HUES48 (cell line): ENCODE results near the gene OTP.
A peak's percentile ranks its signal among the peaks of the same experiment; 100 is the strongest.

ENCODE experiments used
- H3K27ac ChIP-seq: one replicate; pipeline ENCODE4 v1.7.0; 2013; ENCODE audit warnings: low read depth, low read length, inconsistent platforms
- H3K27me3 ChIP-seq: 2 replicates; pipeline ENCODE4 v1.6.1; 2013; ENCODE audit warnings: mild to moderate bottlenecking, low read length; ENCODE audit not compliant: control insufficient read depth, insufficient read depth
- H3K36me3 ChIP-seq: 2 replicates; pipeline ENCODE4 v1.6.1; 2013; ENCODE audit warnings: low read length; ENCODE audit not compliant: control insufficient read depth, insufficient read depth
- H3K4me1 ChIP-seq: 2 replicates; pipeline ENCODE4 v1.6.1; 2013; ENCODE audit warnings: mild to moderate bottlenecking, low read length; ENCODE audit not compliant: control insufficient read depth, insufficient read depth
- H3K4me3 ChIP-seq: 2 replicates; pipeline ENCODE4 v1.5.1; 2013; ENCODE audit warnings: mild to moderate bottlenecking, low read depth, low read length
- H3K9ac ChIP-seq: 2 replicates; pipeline ENCODE4 v1.6.1; 2013; ENCODE audit warnings: mild to moderate bottlenecking, low read depth, low read length, moderate library complexity
- H3K9me3 ChIP-seq: 2 replicates; pipeline ENCODE4 v1.6.1; 2013; ENCODE audit warnings: low read length; ENCODE audit not compliant: control insufficient read depth, insufficient read depth

OTP gene

DNA sequence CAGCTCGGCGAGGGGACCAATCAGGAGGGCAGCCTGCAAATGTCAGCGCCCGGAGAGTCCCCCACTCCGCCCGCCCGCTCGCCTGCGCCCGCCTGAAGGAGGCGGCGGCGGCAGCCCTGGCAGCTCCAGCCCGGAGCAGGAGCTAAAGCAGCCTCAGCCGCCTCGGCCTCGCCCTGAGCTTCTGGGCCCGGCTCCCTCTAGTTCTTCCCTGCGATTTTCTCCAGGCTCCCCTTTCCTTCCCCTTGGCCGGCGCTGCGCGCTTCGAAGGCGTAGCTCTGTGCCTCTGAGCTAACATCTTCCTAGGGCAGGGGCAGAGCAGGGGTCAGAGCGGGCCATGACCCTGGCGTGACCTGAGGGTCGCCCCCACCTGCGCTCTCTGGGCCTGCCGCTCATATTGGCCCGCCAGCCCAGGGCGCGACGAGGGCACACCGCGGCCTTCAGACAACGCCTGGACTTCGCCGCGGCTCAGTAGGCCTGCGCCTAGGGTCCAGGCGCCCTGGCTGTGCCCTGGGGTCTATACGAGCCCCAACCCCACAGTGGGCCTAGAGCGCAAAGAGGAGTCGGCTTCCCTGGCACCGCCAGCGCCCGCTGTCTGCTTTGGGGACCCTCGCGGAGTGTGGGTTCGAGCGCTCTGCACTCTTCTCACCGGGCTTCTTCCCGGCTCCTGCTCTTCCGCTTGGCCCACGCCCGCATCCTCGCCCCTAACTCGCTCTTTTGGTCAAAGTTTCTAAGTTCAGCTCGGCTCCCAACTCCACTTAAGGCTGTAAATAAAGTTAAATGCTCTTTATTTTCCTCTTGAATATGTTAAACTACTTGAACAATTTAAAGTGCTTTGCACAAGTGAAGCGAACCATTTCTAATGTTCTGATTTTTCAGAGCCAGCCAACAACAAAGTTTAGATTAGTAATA, 504 bp upstream of the OTP start:
- Histone ChIP-seq H3K4me1 (peaks cover 43% of the 10 kb centered on the region), H3K9me3 (no peaks in the 10 kb centered on the region), H3K27ac (no peak overlapping the region), H3K36me3 (no peaks in the 10 kb centered on the region), H3K9ac (no peak overlapping the region), H3K4me3 (peak overlapping the region; percentile 43), H3K27me3 (peaks cover 100% of the 10 kb centered on the region)

GRCh38 chr5:77637170-77637997, 1.1 kb downstream of the OTP start:
- peaks cover 100% of the 10 kb centered on the region for H3K27me3 ChIP-seq
- H3K4me1 ChIP-seq, result peaks cover 42% of the 10 kb centered on the region
- no peaks in the 10 kb centered on the region for H3K9me3 ChIP-seq
- H3K4me3 ChIP-seq, result no peak overlapping the region; the same call in 1 of the 2 replicates
- no peak overlapping the region for H3K27ac ChIP-seq
- H3K36me3 ChIP-seq, result no peaks in the 10 kb centered on the region
- H3K9ac ChIP-seq, result no peak overlapping the region

DNA sequence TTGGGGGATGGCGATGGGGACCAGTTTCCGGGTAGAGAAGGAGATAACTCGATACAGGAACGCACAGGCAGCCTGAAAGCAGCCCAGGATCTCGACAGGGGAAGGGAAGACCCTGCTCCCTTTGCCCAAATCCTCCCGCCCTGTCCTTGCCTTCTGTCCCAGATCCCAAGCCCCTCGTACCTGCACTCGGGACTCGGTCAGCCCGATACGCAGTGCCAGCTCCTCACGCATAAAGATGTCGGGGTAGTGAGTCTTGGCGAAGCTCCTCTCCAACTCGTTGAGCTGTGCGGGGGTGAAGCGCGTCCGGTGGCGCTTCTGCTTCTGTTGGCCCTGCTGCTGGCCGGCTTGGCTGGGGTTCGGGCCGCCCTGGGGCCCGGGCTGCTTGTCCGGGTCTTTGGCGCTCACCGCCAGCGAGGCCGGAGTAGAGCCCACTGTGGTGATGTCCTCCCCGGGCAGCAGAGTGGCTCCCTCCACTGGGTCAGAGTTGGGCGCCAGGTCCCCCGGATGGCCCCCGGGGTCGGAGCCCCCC, 1.8 kb downstream of the OTP start:
- Histone ChIP-seq H3K4me1 (peaks cover 42% of the 10 kb centered on the region), H3K9me3 (no peaks in the 10 kb centered on the region), H3K9ac (no peak overlapping the region), H3K36me3 (no peaks in the 10 kb centered on the region), H3K4me3 (peak overlapping the region; percentile 12), H3K27me3 (peaks cover 100% of the 10 kb centered on the region), H3K27ac (no peak overlapping the region)

GRCh38 chr5:77635917-77636640, 2.4 kb downstream of the OTP start:
- no peaks in the 10 kb centered on the region for H3K36me3 ChIP-seq
- H3K27me3 ChIP-seq, result peaks cover 100% of the 10 kb centered on the region
- no peak overlapping the region for H3K9ac ChIP-seq
- H3K4me3 ChIP-seq, result peak overlapping the region; percentile 12; the same call in 1 of the 2 replicates
- peaks cover 41% of the 10 kb centered on the region for H3K4me1 ChIP-seq
- no peak overlapping the region for H3K27ac ChIP-seq
- no peaks in the 10 kb centered on the region for H3K9me3 ChIP-seq

DNA sequence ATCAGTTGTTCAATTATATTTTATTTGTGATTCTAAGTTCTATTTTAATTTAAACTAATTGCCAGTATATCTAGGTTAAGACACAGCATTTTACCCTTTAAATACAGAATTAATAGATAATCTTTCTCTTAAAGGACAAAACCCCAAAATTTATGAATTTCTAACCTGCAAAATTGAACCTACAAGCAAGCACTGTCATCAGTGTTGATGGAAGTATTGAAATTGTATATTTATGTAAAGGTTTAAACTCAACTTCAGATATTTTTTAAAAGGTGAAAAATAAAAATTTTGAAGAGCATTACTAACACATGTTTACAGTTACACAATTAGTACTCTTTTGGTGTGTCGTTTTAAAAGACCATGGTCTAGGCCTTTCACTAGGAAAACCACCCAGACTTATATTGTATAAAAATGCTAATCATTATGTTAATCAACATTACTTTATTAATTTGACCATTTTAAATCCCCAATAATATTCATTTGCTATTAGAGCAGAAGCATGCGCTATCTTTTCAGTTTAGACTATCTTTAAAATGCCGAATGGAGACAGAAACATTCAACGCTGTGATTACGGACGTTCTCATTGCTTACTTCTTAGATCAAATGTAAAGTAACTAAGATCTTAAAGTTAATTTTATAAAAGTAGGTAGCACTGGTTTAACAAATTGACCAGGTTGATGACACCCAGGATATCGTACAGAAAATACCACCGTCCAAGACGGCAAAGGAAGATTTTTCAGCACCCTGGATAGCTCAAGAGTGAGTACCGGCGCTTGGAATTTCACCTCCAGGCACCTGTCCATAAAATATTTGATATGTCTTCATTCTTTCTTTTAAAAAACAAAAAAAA, 3.2 kb downstream of the OTP start:
- H3K27me3 ChIP-seq, result peaks cover 100% of the 10 kb centered on the region
- H3K27ac ChIP-seq, result no peak overlapping the region
- peaks cover 33% of the 10 kb centered on the region for H3K4me1 ChIP-seq
- H3K9ac ChIP-seq, result no peak overlapping the region
- H3K4me3 ChIP-seq, result no peak overlapping the region
- no peaks in the 10 kb centered on the region for H3K36me3 ChIP-seq
- no peaks in the 10 kb centered on the region for H3K9me3 ChIP-seq

- no peaks in the 10 kb centered on the region for H3K9me3 ChIP-seq
- H3K4me1 ChIP-seq, result peaks cover 31% of the 10 kb centered on the region
- peaks cover 100% of the 10 kb centered on the region for H3K27me3 ChIP-seq
- H3K27ac ChIP-seq, result no peak overlapping the region
- no peak overlapping the region for H3K4me3 ChIP-seq
- H3K9ac ChIP-seq, result no peak overlapping the region
- H3K36me3 ChIP-seq, result no peaks in the 10 kb centered on the region
Observed at GRCh38 chr5:77633709-77634108, 4.8 kb downstream of the OTP start.

GRCh38 chr5:77633207-77633675, 5.3 kb downstream of the OTP start:
- Histone ChIP-seq H3K36me3 (no peaks in the 10 kb centered on the region), H3K4me3 (no peak overlapping the region), H3K4me1 (peaks cover 28% of the 10 kb centered on the region), H3K9me3 (no peaks in the 10 kb centered on the region), H3K27me3 (peaks cover 100% of the 10 kb centered on the region), H3K27ac (no peak overlapping the region), H3K9ac (no peak overlapping the region)

DNA sequence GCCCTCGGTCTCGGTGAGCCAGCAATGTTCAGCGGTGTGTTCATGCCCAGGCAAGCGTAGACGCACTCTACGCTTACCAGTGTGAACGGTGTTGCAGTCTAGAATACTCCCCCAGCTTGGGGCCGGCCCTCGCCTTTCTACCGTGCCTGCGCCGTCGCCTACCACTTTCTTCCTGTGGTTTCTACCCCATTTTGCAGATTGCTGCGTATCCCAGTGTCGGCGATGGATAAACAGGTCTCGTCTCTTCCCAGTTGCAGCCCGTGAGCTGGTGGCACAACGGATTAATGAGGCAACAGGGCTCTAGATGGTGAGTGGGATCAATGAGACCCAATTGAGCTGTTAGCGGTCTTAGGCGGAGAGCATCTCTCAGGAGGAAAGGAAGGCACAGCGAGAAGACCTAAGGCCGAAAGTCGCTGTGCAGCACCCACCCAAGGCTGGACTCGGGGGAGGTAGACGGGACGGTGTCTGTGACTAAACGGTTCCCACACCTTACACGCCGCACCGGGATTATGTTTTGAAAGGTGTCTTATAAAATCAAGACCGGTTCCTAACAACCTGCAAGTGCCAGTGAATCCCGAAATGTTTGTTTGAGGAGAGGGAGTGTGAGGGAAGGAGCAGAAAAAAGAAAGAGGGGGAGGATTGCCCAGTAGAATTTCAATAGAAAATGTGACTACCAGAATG, 5.8 kb downstream of the OTP start:
- no peak overlapping the region for H3K9ac ChIP-seq
- no peak overlapping the region for H3K27ac ChIP-seq
- H3K4me3 ChIP-seq, result 0 out of 2 replicates have a peak overlapping the region, but pooled peaks have one; percentile 11
- H3K9me3 ChIP-seq, result no peaks in the 10 kb centered on the region
- H3K27me3 ChIP-seq, result peaks cover 100% of the 10 kb centered on the region
- no peaks in the 10 kb centered on the region for H3K36me3 ChIP-seq
- peaks cover 23% of the 10 kb centered on the region for H3K4me1 ChIP-seq

DNA sequence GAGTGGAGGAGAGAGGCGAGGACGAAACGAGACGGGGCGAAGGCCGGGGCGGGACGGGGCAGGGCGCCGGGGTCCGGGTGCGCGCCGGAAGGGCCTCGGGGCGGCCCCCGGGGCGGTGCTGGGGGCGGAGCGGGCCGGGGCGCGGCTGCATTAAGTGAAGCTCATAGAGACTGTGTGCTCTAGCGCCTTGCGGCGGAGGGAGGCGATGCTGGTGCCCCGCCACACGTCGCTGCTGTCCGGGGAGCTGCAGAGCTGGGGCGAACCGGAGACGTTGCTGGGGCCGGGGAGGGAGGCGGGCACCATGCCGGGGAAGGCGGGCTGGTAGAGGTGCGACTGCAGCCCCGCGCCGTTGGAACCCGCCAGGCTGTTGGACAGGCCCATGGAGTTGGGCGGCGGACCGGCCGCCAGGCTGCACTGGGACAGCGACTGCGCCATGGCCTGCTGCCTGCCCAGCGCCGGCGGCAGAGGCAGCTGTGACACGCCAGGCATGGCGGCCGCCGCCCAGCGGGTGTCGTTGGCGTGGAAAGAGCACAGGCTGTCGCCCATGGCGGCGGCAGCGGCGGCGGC, 8.3 kb downstream of the OTP start:
- no peak overlapping the region for H3K27ac ChIP-seq
- no peaks in the 10 kb centered on the region for H3K36me3 ChIP-seq
- peaks cover 100% of the 10 kb centered on the region for H3K27me3 ChIP-seq
- H3K9me3 ChIP-seq, result no peaks in the 10 kb centered on the region
- H3K4me3 ChIP-seq, result peak overlapping the region; percentile 57
- H3K9ac ChIP-seq, result no peak overlapping the region
- peaks cover 6% of the 10 kb centered on the region; the same call in 1 of the 2 replicates for H3K4me1 ChIP-seq
